Middle frontal gyrus (tissue), 1 donor: Measurements from ENCODE around the gene PTPRG.
"Not testable (repeated sequence)": the region's sequence is repeated elsewhere in the genome, so short reads cannot be mapped to it uniquely, and the experiment has no call there.

ENCODE experiments used
- DNase-seq: peaks from one replicate; pipeline ENCODE4 v3.0.0-alpha.2; 2015; ENCODE audit warnings: low spot score; ENCODE audit errors: extremely low spot score

PTPRG gene

GRCh38 chr3:61989681-61990080 lies 428.3 kb downstream of the PTPRG start:
- no peak for DNase-seq

- DNase-seq = no peak
Observed at GRCh38 chr3:61990327-61991027, 429.1 kb downstream of the PTPRG start.

- DNase-seq = no peak
Observed at GRCh38 chr3:61991706-61992105, 430.3 kb downstream of the PTPRG start.

GRCh38 chr3:61996366-61996765 lies 435.0 kb downstream of the PTPRG start:
- DNase-seq = no peak

GRCh38 chr3:61997101-61997500 lies 435.7 kb downstream of the PTPRG start:
- no peak for DNase-seq

- DNase-seq = no peak
Observed at GRCh38 chr3:62003835-62004234, 442.5 kb downstream of the PTPRG start.

GRCh38 chr3:62007036-62007435 lies 445.7 kb downstream of the PTPRG start:
- no peak for DNase-seq

GRCh38 chr3:62010989-62011388 lies 449.6 kb downstream of the PTPRG start:
- DNase-seq = no peak

GRCh38 chr3:62011666-62012065 lies 450.3 kb downstream of the PTPRG start:
- no peak for DNase-seq

GRCh38 chr3:62013951-62014350 lies 452.6 kb downstream of the PTPRG start:
- no peak for DNase-seq

GRCh38 chr3:62015111-62015510 lies 453.7 kb downstream of the PTPRG start:
- no peak for DNase-seq

GRCh38 chr3:62019906-62020305 lies 458.5 kb downstream of the PTPRG start:
- DNase-seq = no peak

GRCh38 chr3:62020706-62021105 lies 459.3 kb downstream of the PTPRG start:
- DNase-seq = no peak

- DNase-seq = no peak
Observed at GRCh38 chr3:62022312-62022711, 460.9 kb downstream of the PTPRG start.

- DNase-seq = no peak
Observed at GRCh38 chr3:62024882-62025281, 463.5 kb downstream of the PTPRG start.

- no peak for DNase-seq
Observed at GRCh38 chr3:62025913-62026312, 464.5 kb downstream of the PTPRG start.

GRCh38 chr3:62027241-62027640 lies 465.9 kb downstream of the PTPRG start:
- no peak for DNase-seq

- DNase-seq = peak; percentile 12
Observed at GRCh38 chr3:62027796-62028195, 466.4 kb downstream of the PTPRG start.

- no peak for DNase-seq
Observed at GRCh38 chr3:62028236-62028635, 466.9 kb downstream of the PTPRG start.

- no peak for DNase-seq
Observed at GRCh38 chr3:62032738-62033137, 471.4 kb downstream of the PTPRG start.

GRCh38 chr3:62035402-62036057 lies 474.2 kb downstream of the PTPRG start:
- no peak for DNase-seq

GRCh38 chr3:62036726-62037125 lies 475.4 kb downstream of the PTPRG start:
- DNase-seq = no peak

- DNase-seq = not testable (repeated sequence)
Observed at GRCh38 chr3:62038798-62039197, 477.4 kb downstream of the PTPRG start.
